H9 (cell line): ENCODE results near the gene IBA57. TPM values are rescaled to one million over a fixed set of nuclear protein-coding genes. Genes with fewer than 3 reads are reported as not detected.

Source experiments
- DNase-seq: peaks from one replicate; pipeline ENCODE4 v3.0.0-alpha.2; 2017
- H2AFZ ChIP-seq: one replicate; pipeline ENCODE4 v1.6.1; 2013; ENCODE audit warnings: mild to moderate bottlenecking, low read length, control low read depth, moderate library complexity
- H2AK5ac ChIP-seq: 2 replicates; pipeline ENCODE4 v1.6.1; 2013; ENCODE audit warnings: low read length, control low read depth, mixed read lengths; ENCODE audit not compliant: insufficient read length
- H2BK120ac ChIP-seq: one replicate; pipeline ENCODE4 v1.6.1; 2013; ENCODE audit warnings: low read depth, mild to moderate bottlenecking, low read length, control low read depth, inconsistent platforms; ENCODE audit not compliant: poor library complexity, severe bottlenecking
- H2BK12ac ChIP-seq: 2 replicates; pipeline ENCODE4 v1.6.1; 2013; ENCODE audit warnings: low read length, control low read depth, mixed read lengths, low read depth; ENCODE audit not compliant: insufficient read length
- H2BK15ac ChIP-seq: 2 replicates; pipeline ENCODE4 v1.6.1; 2013; ENCODE audit warnings: low read depth, low read length, control low read depth
- H2BK20ac ChIP-seq: one replicate; pipeline ENCODE4 v1.6.1; 2013; ENCODE audit warnings: low read depth, mild to moderate bottlenecking, low read length, control low read depth, inconsistent platforms; ENCODE audit not compliant: poor library complexity, severe bottlenecking
- H2BK5ac ChIP-seq: 2 replicates; pipeline ENCODE4 v1.6.1; 2013; ENCODE audit warnings: low read length, control low read depth, mixed read lengths; ENCODE audit not compliant: insufficient read length
- H3K14ac ChIP-seq: 2 replicates; pipeline ENCODE4 v1.6.1; 2013; ENCODE audit warnings: low read length, control low read depth; ENCODE audit not compliant: insufficient read depth
- H3K18ac ChIP-seq: 2 replicates; pipeline ENCODE4 v1.6.1; 2013; ENCODE audit warnings: low read depth, mild to moderate bottlenecking, mixed read lengths, low read length, control low read depth; ENCODE audit not compliant: insufficient read length
- H3K23ac ChIP-seq: 2 replicates; pipeline ENCODE4 v1.6.1; 2013; ENCODE audit warnings: low read length, control low read depth, mixed read lengths, low read depth; ENCODE audit not compliant: insufficient read length
- H3K23me2 ChIP-seq: 2 replicates; pipeline ENCODE4 v1.6.1; 2013; ENCODE audit warnings: low read depth, mild to moderate bottlenecking, mixed read lengths, low read length, control low read depth; ENCODE audit not compliant: insufficient read length, poor library complexity, severe bottlenecking
- H3K27ac ChIP-seq: 2 replicates; pipeline ENCODE4 v1.5.1; 2013; ENCODE audit warnings: low read length, control low read depth, mixed read lengths, low read depth; ENCODE audit not compliant: insufficient read length
- H3K27me3 ChIP-seq: 2 replicates; pipeline ENCODE4 v1.6.1; 2013; ENCODE audit warnings: low read length, control low read depth, inconsistent platforms; ENCODE audit not compliant: insufficient read depth
- H3K4ac ChIP-seq: 2 replicates; pipeline ENCODE4 v1.6.1; 2013; ENCODE audit warnings: low read depth, mild to moderate bottlenecking, control low read depth, inconsistent platforms, low read length, moderate library complexity
- H3K4me1 ChIP-seq: 2 replicates; pipeline ENCODE4 v1.6.1; 2013; ENCODE audit warnings: low read length, control low read depth, inconsistent platforms; ENCODE audit not compliant: insufficient read depth
- H3K4me2 ChIP-seq: 2 replicates; pipeline ENCODE4 v1.6.1; 2013; ENCODE audit warnings: low read length, control low read depth, mixed read lengths; ENCODE audit not compliant: insufficient read length, insufficient read depth
- H3K56ac ChIP-seq: 2 replicates; pipeline ENCODE4 v1.6.1; 2013; ENCODE audit warnings: low read depth, mild to moderate bottlenecking, mixed read lengths, low read length, control low read depth; ENCODE audit not compliant: insufficient read length
- H3K79me1 ChIP-seq: 2 replicates; pipeline ENCODE4 v1.6.1; 2013; ENCODE audit warnings: low read depth, mild to moderate bottlenecking, moderate library complexity, low read length, control low read depth, inconsistent platforms; ENCODE audit not compliant: insufficient read depth, poor library complexity, severe bottlenecking
- H3K79me2 ChIP-seq: 2 replicates; pipeline ENCODE4 v1.6.1; 2013; ENCODE audit warnings: low read length, control low read depth, inconsistent platforms; ENCODE audit not compliant: insufficient read depth
- H3K9ac ChIP-seq: 2 replicates; pipeline ENCODE4 v1.6.1; 2013; ENCODE audit warnings: low read length, control low read depth, mixed read lengths; ENCODE audit not compliant: insufficient read length; ENCODE audit errors: extremely low read depth
- H3K9me3 ChIP-seq: one replicate; pipeline ENCODE4 v1.6.1; 2013; ENCODE audit warnings: low read depth, low read length, inconsistent platforms; ENCODE audit not compliant: control insufficient read depth
- H3T11ph ChIP-seq: one replicate; pipeline ENCODE4 v1.6.1; 2013; ENCODE audit warnings: mild to moderate bottlenecking, low read length, control low read depth, inconsistent platforms
- H4K20me1 ChIP-seq: one replicate; pipeline ENCODE4 v1.6.1; 2013; ENCODE audit not compliant: control insufficient read depth, insufficient read length, insufficient read depth
- H4K5ac ChIP-seq: 2 replicates; pipeline ENCODE4 v1.6.1; 2013; ENCODE audit warnings: low read depth, mild to moderate bottlenecking, mixed read lengths, low read length, control low read depth; ENCODE audit not compliant: insufficient read length
- H4K8ac ChIP-seq: replicated peaks from 2 replicates; pipeline ENCODE4 v1.6.1; 2013; ENCODE audit warnings: low read length, control low read depth, mixed read lengths, low read depth; ENCODE audit not compliant: insufficient read length
- H4K91ac ChIP-seq: 2 replicates; pipeline ENCODE4 v1.6.1; 2013; ENCODE audit warnings: low read depth, mild to moderate bottlenecking, moderate library complexity, mixed read lengths, low read length, control low read depth; ENCODE audit not compliant: insufficient read length
- H3K27ac Mint-ChIP-seq, 3 experiments: 2 replicates in 2 of 3; 3 replicates in 1 of 3; pipeline ENCODE4 v1.8.0; 2020 to 2021; ENCODE audit warnings: mixed read lengths in 3 of 3, mild to moderate bottlenecking in 1 of 3, moderate library complexity in 1 of 3
- H3K27me3 Mint-ChIP-seq: 2 replicates; pipeline ENCODE4 v1.8.0; 2021; ENCODE audit warnings: low read depth, mild to moderate bottlenecking, moderate library complexity, mixed read lengths
- H3K36me3 Mint-ChIP-seq, 3 experiments: 2 replicates in 2 of 3; 3 replicates in 1 of 3; pipeline ENCODE4 v1.8.0; 2020 to 2021; ENCODE audit warnings: low read depth in 3 of 3, mixed read lengths in 3 of 3; ENCODE audit not compliant: insufficient read depth in 1 of 3
- H3K4me1 Mint-ChIP-seq, 2 experiments: 2 replicates each; pipeline ENCODE4 v1.8.0; 2020; ENCODE audit warnings: mixed read lengths in 2 of 2
- H3K4me3 Mint-ChIP-seq, 2 experiments: 2 replicates in 1 of 2; 3 replicates in 1 of 2; pipeline ENCODE4 v1.8.0; 2020 to 2021; ENCODE audit warnings: mild to moderate bottlenecking in 2 of 2, mixed read lengths in 2 of 2, moderate library complexity in 1 of 2
- H3K9me3 Mint-ChIP-seq, 2 experiments: 2 replicates in 1 of 2; 3 replicates in 1 of 2; pipeline ENCODE4 v1.8.0; 2020; ENCODE audit warnings: mild to moderate bottlenecking in 2 of 2, mixed read lengths in 2 of 2, moderate library complexity in 1 of 2
- WGBS: extraction: QIAGEN DNeasy Blood & Tissue Kit; methylation state at CpG from one replicate; pipeline ENCODE4 v1.1.7; 2013; ENCODE audit warnings: missing lambda C conversion rate, low lambda C conversion rate, mixed read lengths; ENCODE audit not compliant: insufficient read length; ENCODE audit errors: extremely low coverage; 5-methylcytosine and 5-hydroxymethylcytosine counted together
- total RNA-seq: library from RNA; stranded (reverse); gene quantifications from 2 replicates; pipeline ENCODE4 v1.2.1, GENCODE V29; 2021
- TF ChIP-seq, protein P1 (sequence below): fragments of 200-600 bp; sonication (generic); conservative IDR thresholded peaks from 3 replicates; pipeline ENCODE4 v1.8.0; 2021; ENCODE audit warnings: antibody characterized with exemption, mild to moderate bottlenecking

The IBA57 gene
- total RNA-seq, 1 experiment from 2014 or later = 12.6 TPM

GRCh38 chr1:228218513-228219244, 53.1 kb downstream of the IBA57 start:
- no peak for DNase-seq
- Histone ChIP-seq H3K23me2 (peaks cover 5% of the 10 kb centered on the region), H3K27me3 (no peaks in the 10 kb centered on the region), H2BK120ac (no peak overlapping the region), H4K8ac (no peak overlapping the region), H3K9me3 (no peaks in the 10 kb centered on the region), H3K56ac (no peak overlapping the region), H4K91ac (no peak overlapping the region), H2BK20ac (no peak overlapping the region), H3K4me2 (no peak overlapping the region), H3T11ph (no peak overlapping the region), H3K27ac (no peak overlapping the region), H3K79me2 (no peaks in the 10 kb centered on the region), H3K79me1 (no peaks in the 10 kb centered on the region), H3K14ac (no peak overlapping the region), H3K18ac (no peak overlapping the region), H3K23ac (no peak overlapping the region), H2BK15ac (no peak overlapping the region), H2BK5ac (no peak overlapping the region), H3K9ac (no peak overlapping the region), H2AK5ac (no peak overlapping the region), H4K5ac (no peak overlapping the region), H4K20me1 (no peaks in the 10 kb centered on the region), H2AFZ (no peak overlapping the region), H3K4ac (no peak overlapping the region), H3K4me1 (no peaks in the 10 kb centered on the region; the same call in 1 of the 2 replicates), H2BK12ac (no peak overlapping the region)
- Mint-ChIP-seq H3K4me3 (no peak overlapping the region), H3K27ac (no peak overlapping the region), H3K36me3 (peaks cover 40 to 72% (median 69%) of the 10 kb centered on the region in 3 experiments), H3K9me3 (no peaks in the 10 kb centered on the region), H3K4me1 (peaks cover 0 to 2% of the 10 kb centered on the region in 2 experiments; a peak in 1 of 4 replicates), H3K27me3 (no peaks in the 10 kb centered on the region)
- TF ChIP-seq, protein P1, sequence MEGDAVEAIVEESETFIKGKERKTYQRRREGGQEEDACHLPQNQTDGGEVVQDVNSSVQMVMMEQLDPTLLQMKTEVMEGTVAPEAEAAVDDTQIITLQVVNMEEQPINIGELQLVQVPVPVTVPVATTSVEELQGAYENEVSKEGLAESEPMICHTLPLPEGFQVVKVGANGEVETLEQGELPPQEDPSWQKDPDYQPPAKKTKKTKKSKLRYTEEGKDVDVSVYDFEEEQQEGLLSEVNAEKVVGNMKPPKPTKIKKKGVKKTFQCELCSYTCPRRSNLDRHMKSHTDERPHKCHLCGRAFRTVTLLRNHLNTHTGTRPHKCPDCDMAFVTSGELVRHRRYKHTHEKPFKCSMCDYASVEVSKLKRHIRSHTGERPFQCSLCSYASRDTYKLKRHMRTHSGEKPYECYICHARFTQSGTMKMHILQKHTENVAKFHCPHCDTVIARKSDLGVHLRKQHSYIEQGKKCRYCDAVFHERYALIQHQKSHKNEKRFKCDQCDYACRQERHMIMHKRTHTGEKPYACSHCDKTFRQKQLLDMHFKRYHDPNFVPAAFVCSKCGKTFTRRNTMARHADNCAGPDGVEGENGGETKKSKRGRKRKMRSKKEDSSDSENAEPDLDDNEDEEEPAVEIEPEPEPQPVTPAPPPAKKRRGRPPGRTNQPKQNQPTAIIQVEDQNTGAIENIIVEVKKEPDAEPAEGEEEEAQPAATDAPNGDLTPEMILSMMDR = no peak
- WGBS = no CpG with 5 or more reads among the region's 14 CpGs
